GM23248 (cell line): ENCODE measurements around the gene LIMCH1. TPM values are rescaled to one million over a fixed set of nuclear protein-coding genes. Genes with fewer than 3 reads are reported as not detected.

ENCODE experiments used
- DNase-seq: peaks from one replicate; pipeline ENCODE4 v3.0.0-alpha.2; 2015
- H2AFZ ChIP-seq: fragments of 200-600 bp; sonication (generic); 2 replicates; pipeline ENCODE4 v1.6.1; 2016; ENCODE audit warnings: antibody characterized with exemption
- H3F3A ChIP-seq: fragments of 200-600 bp; sonication (generic); 2 replicates; pipeline ENCODE4 v1.6.1; 2016; ENCODE audit warnings: mild to moderate bottlenecking, antibody characterized with exemption, mixed run types; ENCODE audit not compliant: insufficient read depth
- H3K27ac ChIP-seq: fragments of 200-600 bp; sonication (generic); 2 replicates; pipeline ENCODE4 v1.5.1; 2016; ENCODE audit warnings: mild to moderate bottlenecking
- H3K27me3 ChIP-seq: fragments of 200-600 bp; sonication (generic); replicated peaks from 2 replicates; pipeline ENCODE4 v1.6.1; 2016; ENCODE audit warnings: mild to moderate bottlenecking; ENCODE audit not compliant: insufficient read depth
- H3K36me3 ChIP-seq: fragments of 200-600 bp; sonication (generic); 2 replicates; pipeline ENCODE4 v1.6.1; 2016; ENCODE audit warnings: low read depth, mild to moderate bottlenecking
- H3K4me1 ChIP-seq: fragments of 200-600 bp; sonication (generic); 2 replicates; pipeline ENCODE4 v1.6.1; 2016; ENCODE audit warnings: mild to moderate bottlenecking; ENCODE audit not compliant: insufficient read depth
- H3K4me2 ChIP-seq: fragments of 200-600 bp; sonication (generic); one replicate; pipeline ENCODE4 v1.6.1; 2016; ENCODE audit warnings: mild to moderate bottlenecking; ENCODE audit not compliant: unreplicated experiment
- H3K4me3 ChIP-seq: fragments of 200-600 bp; sonication (generic); 2 replicates; pipeline ENCODE4 v1.5.1; 2016; ENCODE audit warnings: mild to moderate bottlenecking
- H3K79me2 ChIP-seq: fragments of 200-600 bp; sonication (generic); 2 replicates; pipeline ENCODE4 v1.6.1; 2016; ENCODE audit warnings: mild to moderate bottlenecking; ENCODE audit not compliant: insufficient read depth
- H3K9ac ChIP-seq: fragments of 200-600 bp; sonication (generic); 2 replicates; pipeline ENCODE4 v1.6.1; 2016; ENCODE audit warnings: mild to moderate bottlenecking
- H3K9me2 ChIP-seq: fragments of 200-600 bp; sonication (generic); 2 replicates; pipeline ENCODE4 v1.6.1; 2016; ENCODE audit warnings: mixed run types, mild to moderate bottlenecking, moderate library complexity; ENCODE audit not compliant: insufficient read depth
- H3K9me3 ChIP-seq: fragments of 200-600 bp; sonication (generic); one replicate; pipeline ENCODE4 v1.6.1; 2017; ENCODE audit warnings: low read depth
- H4K20me1 ChIP-seq: fragments of 200-600 bp; sonication (generic); 2 replicates; pipeline ENCODE4 v1.6.0; 2016; ENCODE audit not compliant: insufficient read depth
- EZH2 ChIP-seq: fragments of 200-600 bp; sonication (generic); IDR thresholded peaks from 2 replicates; pipeline ENCODE4 v1.6.1; 2018; ENCODE audit warnings: antibody characterized with exemption, mild to moderate bottlenecking; ENCODE audit not compliant: insufficient read depth, poor library complexity, severe bottlenecking
- EZH2phosphoT487 ChIP-seq: fragments of 200-600 bp; sonication (generic); IDR thresholded peaks from 2 replicates; pipeline ENCODE4 v1.6.1; 2018; ENCODE audit warnings: antibody characterized with exemption, moderate library complexity, mild to moderate bottlenecking, low read depth; ENCODE audit not compliant: insufficient read depth
- WGBS, 2 experiments: methylation state at CpG; one replicate each; pipeline ENCODE4 v1.1.6; 2015 to 2017; ENCODE audit warnings: low lambda C conversion rate in 2 of 2, low coverage in 1 of 2; ENCODE audit errors: missing lambda C conversion rate in 2 of 2; 5-methylcytosine and 5-hydroxymethylcytosine counted together
- in situ Hi-C: fragments of 300-500 bp; cut with MboI; formaldehyde crosslinking; loops from 2 replicates; pipeline ENCODE4 v1.15.0; 2020
- polyA plus RNA-seq: library from polyadenylated mRNA; unstranded; fragments of >200 nt; fragmentation: Nextera tagmentation; extraction: Ambion mirVana; gene quantifications from 2 replicates; pipeline ENCODE4 v1.2.1, GENCODE V29; 2016
- total RNA-seq: library from RNA; depleted of rRNA; stranded (reverse); fragments of >200 nt; shearing (Covaris generic); gene quantifications from 2 replicates; pipeline ENCODE4 v1.2.3, GENCODE V29; 2014

The LIMCH1 gene
- total and polyA plus RNA-seq, 2 experiments from 2014 or later: 17.4 to 22.2 TPM

DNA sequence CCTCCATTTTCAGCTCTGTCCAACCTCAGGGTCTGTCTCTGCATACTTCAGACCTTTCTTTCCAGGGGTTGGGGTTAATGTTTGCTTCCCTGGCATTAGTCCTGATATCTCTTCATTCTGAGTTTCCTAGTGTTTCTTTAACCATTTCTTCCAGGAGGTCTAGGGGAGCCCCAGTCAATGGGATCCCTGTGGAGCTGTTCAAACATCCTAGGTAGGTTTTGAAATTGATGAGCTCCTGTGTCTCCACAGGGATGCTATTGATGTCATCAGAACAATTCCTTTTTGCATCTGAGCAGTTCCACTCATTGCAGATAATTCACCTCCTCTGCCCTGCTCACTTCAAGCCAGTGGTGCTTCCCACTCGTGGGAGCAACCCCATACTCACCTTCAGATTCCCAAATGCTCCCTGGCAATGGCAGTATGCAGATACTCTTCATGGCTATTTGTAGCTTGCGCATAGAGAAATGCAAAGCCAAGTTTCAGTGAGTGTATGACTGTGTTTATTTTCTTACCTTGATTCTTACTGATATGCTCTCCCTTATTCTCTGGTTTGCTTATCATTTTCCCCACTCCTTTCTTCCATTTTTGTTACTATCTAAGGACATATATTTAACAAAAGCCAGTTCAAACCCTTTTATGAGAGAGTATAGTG is 33.7 kb upstream of the LIMCH1 start:
- in situ Hi-C loops: no loop called here
- H3K4me1 ChIP-seq: peaks cover 14% of the 10 kb centered on the region
- no peaks in the 10 kb centered on the region for H3K9me3 ChIP-seq
- TF ChIP-seq EZH2: no peak
- no peak for TF ChIP-seq EZH2phosphoT487
- H3F3A ChIP-seq: no peaks in the 10 kb centered on the region
- no peak overlapping the region for H3K4me2 ChIP-seq
- H3K79me2 ChIP-seq: no peaks in the 10 kb centered on the region
- WGBS, 2 experiments: 58 to 59% methylated on average over 2 of the region's 2 CpGs
- H3K9me2 ChIP-seq: no peaks in the 10 kb centered on the region
- no peak overlapping the region for H2AFZ ChIP-seq
- H3K27me3 ChIP-seq: no peaks in the 10 kb centered on the region
- H3K4me3 ChIP-seq: no peak overlapping the region
- no peaks in the 10 kb centered on the region for H4K20me1 ChIP-seq
- DNase-seq: no peak
- H3K9ac ChIP-seq: no peak overlapping the region
- H3K27ac ChIP-seq: no peak overlapping the region
- no peaks in the 10 kb centered on the region for H3K36me3 ChIP-seq

DNA sequence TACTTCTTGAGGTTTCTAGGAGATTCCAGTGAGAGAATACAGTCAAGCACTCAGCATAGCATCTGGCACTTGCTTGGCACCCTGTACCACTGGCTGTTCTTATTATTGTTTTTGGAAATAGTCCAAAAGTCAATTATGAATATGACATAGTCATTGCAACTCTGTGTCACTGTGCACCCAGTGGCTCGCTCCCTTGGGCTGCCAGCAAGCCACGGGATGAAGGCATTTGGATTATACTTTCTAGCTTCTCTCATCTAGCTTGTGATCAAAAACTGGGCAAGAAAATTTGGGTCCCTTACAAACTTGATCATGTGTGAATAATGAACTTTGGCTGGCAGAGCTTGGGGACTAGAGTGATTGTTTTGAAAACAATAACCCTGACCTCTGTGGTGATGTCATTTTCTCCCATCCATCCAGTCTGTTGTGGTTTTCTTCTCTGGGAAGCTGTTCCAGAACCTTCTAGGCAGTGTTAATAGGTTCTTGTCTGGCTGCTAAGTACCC is 32.7 kb upstream of the LIMCH1 start:
- 5 to 6% methylated on average over 2 of the region's 2 CpGs for WGBS, 2 experiments
- no peaks in the 10 kb centered on the region for H3K9me3 ChIP-seq
- no peak overlapping the region for H3K4me3 ChIP-seq
- no peak overlapping the region for H3K4me2 ChIP-seq
- no peak overlapping the region for H2AFZ ChIP-seq
- peak overlapping the region; percentile 17; the same call in 1 of the 2 replicates for H3K27ac ChIP-seq
- H3K9me2 ChIP-seq: no peaks in the 10 kb centered on the region
- H3K4me1 ChIP-seq: peaks cover 14% of the 10 kb centered on the region
- H4K20me1 ChIP-seq: no peaks in the 10 kb centered on the region
- H3K79me2 ChIP-seq: no peaks in the 10 kb centered on the region
- DNase-seq: peak; percentile 46
- H3F3A ChIP-seq: no peaks in the 10 kb centered on the region
- in situ Hi-C loops: no loop called here
- no peaks in the 10 kb centered on the region for H3K36me3 ChIP-seq
- TF ChIP-seq EZH2: no peak
- no peak for TF ChIP-seq EZH2phosphoT487
- no peak overlapping the region for H3K9ac ChIP-seq
- no peaks in the 10 kb centered on the region for H3K27me3 ChIP-seq

DNA sequence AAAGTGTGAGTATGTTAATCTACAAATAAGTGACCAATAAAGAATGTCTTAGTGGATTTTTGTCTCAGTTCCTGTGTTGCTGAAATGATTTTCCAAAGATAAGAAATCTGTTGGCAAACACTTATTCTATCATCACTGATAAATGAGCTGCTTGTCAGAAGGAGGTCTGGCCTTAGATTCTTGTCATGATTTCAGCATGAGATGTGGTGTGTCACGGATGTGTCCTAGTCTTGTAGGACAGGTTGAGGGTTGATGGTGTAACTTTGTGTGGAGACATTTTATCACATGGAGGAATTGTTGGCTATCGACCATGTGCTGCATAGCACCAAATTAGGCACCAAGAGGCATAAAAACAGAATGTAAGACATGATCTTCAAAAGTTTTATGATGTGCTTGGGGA is 31.8 kb upstream of the LIMCH1 start:
- Histone ChIP-seq H3K4me2 (no peak overlapping the region), H2AFZ (no peak overlapping the region), H3K27me3 (no peaks in the 10 kb centered on the region), H3K9me3 (no peaks in the 10 kb centered on the region), H3K4me1 (peaks cover 14% of the 10 kb centered on the region), H3K9ac (no peak overlapping the region), H4K20me1 (no peaks in the 10 kb centered on the region), H3K9me2 (no peaks in the 10 kb centered on the region), H3K36me3 (no peaks in the 10 kb centered on the region), H3K4me3 (no peak overlapping the region), H3K79me2 (no peaks in the 10 kb centered on the region), H3K27ac (peak overlapping the region; percentile 17; the same call in 1 of the 2 replicates), H3F3A (no peaks in the 10 kb centered on the region)
- WGBS, 2 experiments: 48 to 53% methylated on average over 2 of the region's 2 CpGs
- DNase-seq: peak; percentile 21
- in situ Hi-C loops: no loop called here
- no peak for TF ChIP-seq EZH2phosphoT487
- no peak for TF ChIP-seq EZH2

DNA sequence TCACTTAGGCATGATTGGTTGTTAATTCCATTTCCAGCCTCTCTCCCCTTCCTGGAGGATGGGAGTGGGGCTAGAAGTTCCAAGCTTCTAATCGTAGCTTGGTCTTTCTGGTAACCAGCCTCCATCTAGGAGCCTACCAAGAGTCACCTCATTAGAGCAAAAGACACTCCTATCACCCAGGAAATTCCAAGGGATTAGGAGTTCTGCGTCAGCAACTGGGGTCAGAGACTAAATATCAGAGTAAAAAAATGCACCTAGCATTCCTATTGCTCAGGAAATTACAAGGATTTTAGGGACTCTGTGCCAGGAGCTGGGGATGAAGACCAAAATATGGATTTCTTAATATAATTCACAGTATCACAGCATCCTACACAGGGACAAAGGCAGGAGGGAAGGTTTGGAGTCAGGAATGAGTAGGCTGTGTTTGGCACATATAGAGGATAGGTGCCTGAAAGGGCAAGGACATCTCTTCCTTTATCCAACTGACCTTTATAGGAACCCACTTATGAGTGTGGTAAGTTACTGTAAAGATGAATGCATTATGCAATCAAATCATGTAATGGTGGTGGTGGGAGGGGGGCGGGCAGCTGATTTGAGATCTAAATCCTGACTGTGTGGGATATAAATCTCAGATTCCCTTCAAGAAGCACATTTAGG is 30.5 kb upstream of the LIMCH1 start:
- H3K4me3 ChIP-seq: no peak overlapping the region
- H3K4me1 ChIP-seq: peaks cover 14% of the 10 kb centered on the region
- TF ChIP-seq EZH2 (no peak), EZH2phosphoT487 (no peak)
- no peaks in the 10 kb centered on the region for H3K9me3 ChIP-seq
- peak; percentile 8 for DNase-seq
- H4K20me1 ChIP-seq: no peaks in the 10 kb centered on the region
- no peak overlapping the region for H3K27ac ChIP-seq
- H3K36me3 ChIP-seq: no peaks in the 10 kb centered on the region
- 51 to 56% methylated on average over 3 of the region's 3 CpGs for WGBS, 2 experiments
- no peak overlapping the region for H3K4me2 ChIP-seq
- no peaks in the 10 kb centered on the region for H3K79me2 ChIP-seq
- H3K9ac ChIP-seq: no peak overlapping the region
- no peaks in the 10 kb centered on the region for H3K27me3 ChIP-seq
- H2AFZ ChIP-seq: no peak overlapping the region
- H3F3A ChIP-seq: no peaks in the 10 kb centered on the region
- no peaks in the 10 kb centered on the region for H3K9me2 ChIP-seq
- in situ Hi-C loops: no loop called here
